Body of pancreas (tissue), 4 donors: ENCODE measurements around the gene HARBI1. TPM values are rescaled to one million over a fixed set of nuclear protein-coding genes. Genes with fewer than 3 reads are reported as not detected.
A peak's percentile ranks its signal among the peaks of the same experiment; 100 is the strongest.

Experiments
- ATAC-seq: fragments of 150-250 bp; one replicate; pipeline ENCODE4 v1.9.1; 2016
- DNase-seq, 4 donors: peaks; one replicate each; pipeline ENCODE4 v3.0.0-alpha.2; 2019
- H3K27ac ChIP-seq, 4 donors: fragments of 200-600 bp; sonication (generic); 1 replicate in 3 of 4; 2 replicates in 1 of 4; pipeline versions ENCODE4 v1.5.1 to v1.6.1; 2016 to 2019; ENCODE audit warnings: mild to moderate bottlenecking in 1 of 4, mixed read lengths in 1 of 4, moderate library complexity in 1 of 4
- H3K27me3 ChIP-seq, 2 donors: fragments of 200-600 bp; sonication (generic); one replicate each; pipeline ENCODE4 v1.6.0; 2016; ENCODE audit warnings: mild to moderate bottlenecking in 1 of 2
- H3K36me3 ChIP-seq, 2 donors: fragments of 200-600 bp; sonication (generic); replicated peaks in 1 of 2; 2 replicates each; pipeline ENCODE4 v1.5.1; 2016; ENCODE audit warnings: low read depth in 2 of 2; ENCODE audit not compliant: insufficient read depth in 1 of 2
- H3K4me1 ChIP-seq: fragments of 200-600 bp; sonication (generic); one replicate; pipeline ENCODE4 v1.6.0; 2016
- H3K4me3 ChIP-seq, 2 donors: fragments of 200-600 bp; sonication (generic); 1 replicate in 1 of 2; 2 replicates in 1 of 2; pipeline ENCODE4 v1.5.1; 2016 to 2019
- H3K9me3 ChIP-seq, 3 donors: fragments of 200-600 bp; sonication (generic); 1 replicate in 2 of 3; 2 replicates in 1 of 3; pipeline ENCODE4 v1.5.1; 2016
- POLR2A ChIP-seq, 3 donors: fragments of 450-650 bp; IDR thresholded peaks; one replicate each; pipeline ENCODE4 v1.6.1; 2016; ENCODE audit warnings: antibody characterized with exemption in 3 of 3, mild to moderate bottlenecking in 2 of 3
- WGBS, 2 donors: methylation state at CpG; one replicate each; pipeline ENCODE4 v1.1.5; 2017; 5-methylcytosine and 5-hydroxymethylcytosine counted together
- intact Hi-C: fragments of 100-400 bp; cut with DNase I; formaldehyde crosslinking; loops from one replicate; pipeline ENCODE4 v1.15.1; 2023
- total RNA-seq, 2 donors: library from RNA; depleted of rRNA; stranded (reverse); fragments of >200 nt; gene quantifications; one replicate each; pipeline ENCODE4 v1.1.0, GENCODE V29; 2016
- TF ChIP-seq, protein P1 (sequence below), 7 experiments: fragments of 450-650 bp in 4 of 7; fragments of 200-600 bp in 3 of 7; sonication (generic) in 3 of 7; IDR thresholded peaks; one replicate each; pipeline ENCODE4 v1.5.1; 2016 to 2019; ENCODE audit warnings: antibody characterized with exemption in 7 of 7

Gene HARBI1
- total RNA-seq, 2 donors from 2014 or later = 2.0 to 2.6 TPM

DNA sequence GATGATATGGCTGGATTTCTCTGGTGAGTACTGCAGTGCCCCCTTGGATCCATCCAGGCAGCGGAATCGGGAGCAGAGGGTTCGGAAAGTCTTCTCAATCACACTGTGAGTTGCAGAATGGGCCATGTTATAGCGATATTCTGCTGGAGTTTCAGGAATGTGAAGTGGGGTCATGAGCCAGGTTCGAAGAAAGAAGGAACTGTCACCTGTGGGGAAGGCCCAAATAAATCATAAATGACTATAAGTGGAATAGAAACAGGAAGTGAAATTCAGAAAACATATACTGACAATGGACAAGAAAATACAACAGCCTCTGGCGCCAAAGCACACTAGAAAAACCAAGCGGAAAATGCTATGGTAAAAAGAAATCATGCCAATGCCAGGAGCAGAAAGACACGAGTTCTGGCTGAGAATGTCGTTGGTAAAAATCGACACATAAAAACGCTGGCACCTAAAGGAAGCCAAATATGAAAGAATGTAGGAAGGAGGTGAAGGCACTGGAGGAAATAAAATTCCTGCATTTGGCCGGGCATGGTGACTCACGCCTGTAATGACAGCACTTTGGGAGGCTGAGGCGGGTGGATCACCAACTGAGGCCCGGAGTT, 13.2 kb downstream of the HARBI1 start:
- DNase-seq (no peak), ATAC-seq (no peak)
- intact Hi-C loops = no loop called here
- Histone ChIP-seq H3K27me3 (no peaks in the 10 kb centered on the region), H3K4me3 (no peak overlapping the region), H3K36me3 (no peaks in the 10 kb centered on the region), H3K27ac (no peak overlapping the region), H3K9me3 (no peaks in the 10 kb centered on the region), H3K4me1 (no peaks in the 10 kb centered on the region)
- 89 to 93% methylated on average over 15 of the region's 15 CpGs for WGBS, 2 donors
- TF ChIP-seq, protein P1, sequence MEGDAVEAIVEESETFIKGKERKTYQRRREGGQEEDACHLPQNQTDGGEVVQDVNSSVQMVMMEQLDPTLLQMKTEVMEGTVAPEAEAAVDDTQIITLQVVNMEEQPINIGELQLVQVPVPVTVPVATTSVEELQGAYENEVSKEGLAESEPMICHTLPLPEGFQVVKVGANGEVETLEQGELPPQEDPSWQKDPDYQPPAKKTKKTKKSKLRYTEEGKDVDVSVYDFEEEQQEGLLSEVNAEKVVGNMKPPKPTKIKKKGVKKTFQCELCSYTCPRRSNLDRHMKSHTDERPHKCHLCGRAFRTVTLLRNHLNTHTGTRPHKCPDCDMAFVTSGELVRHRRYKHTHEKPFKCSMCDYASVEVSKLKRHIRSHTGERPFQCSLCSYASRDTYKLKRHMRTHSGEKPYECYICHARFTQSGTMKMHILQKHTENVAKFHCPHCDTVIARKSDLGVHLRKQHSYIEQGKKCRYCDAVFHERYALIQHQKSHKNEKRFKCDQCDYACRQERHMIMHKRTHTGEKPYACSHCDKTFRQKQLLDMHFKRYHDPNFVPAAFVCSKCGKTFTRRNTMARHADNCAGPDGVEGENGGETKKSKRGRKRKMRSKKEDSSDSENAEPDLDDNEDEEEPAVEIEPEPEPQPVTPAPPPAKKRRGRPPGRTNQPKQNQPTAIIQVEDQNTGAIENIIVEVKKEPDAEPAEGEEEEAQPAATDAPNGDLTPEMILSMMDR (IDR thresholded peaks at IDR 0.05) = no peak
- no peak for TF ChIP-seq POLR2A (IDR thresholded peaks at IDR 0.05)

DNA sequence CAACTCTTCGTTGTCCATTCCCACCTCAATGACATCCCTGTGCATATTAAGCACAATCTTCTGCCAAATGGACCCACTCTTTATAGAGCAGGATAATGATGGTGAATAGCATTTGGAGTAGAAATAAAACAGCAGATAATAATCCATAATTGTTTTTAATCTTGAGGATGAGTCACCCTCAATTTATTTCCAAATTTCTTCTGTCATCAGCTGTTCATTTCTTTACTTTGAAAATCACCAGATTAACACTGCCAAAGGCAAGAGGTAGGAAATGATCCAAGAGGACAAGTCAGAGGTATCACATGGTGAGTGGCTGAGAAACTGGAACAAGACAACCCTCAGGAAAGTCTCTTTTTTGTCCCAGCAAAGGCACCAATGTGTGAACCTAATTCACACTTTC, 15.9 kb downstream of the HARBI1 start:
- H3K27ac ChIP-seq = no peak overlapping the region
- no peak for DNase-seq
- TF ChIP-seq, protein P1 (IDR thresholded peaks at IDR 0.05) = no peak
- TF ChIP-seq POLR2A (IDR thresholded peaks at IDR 0.05) = no peak
- no peak overlapping the region for H3K4me3 ChIP-seq
- no peak for ATAC-seq
- no peaks in the 10 kb centered on the region for H3K27me3 ChIP-seq
- H3K4me1 ChIP-seq = no peaks in the 10 kb centered on the region
- intact Hi-C loops = no loop called here
- 63 to 84% methylated on average over 1 of the region's 1 CpG for WGBS, 2 donors
- H3K9me3 ChIP-seq = no peaks in the 10 kb centered on the region
- no peaks in the 10 kb centered on the region for H3K36me3 ChIP-seq

DNA sequence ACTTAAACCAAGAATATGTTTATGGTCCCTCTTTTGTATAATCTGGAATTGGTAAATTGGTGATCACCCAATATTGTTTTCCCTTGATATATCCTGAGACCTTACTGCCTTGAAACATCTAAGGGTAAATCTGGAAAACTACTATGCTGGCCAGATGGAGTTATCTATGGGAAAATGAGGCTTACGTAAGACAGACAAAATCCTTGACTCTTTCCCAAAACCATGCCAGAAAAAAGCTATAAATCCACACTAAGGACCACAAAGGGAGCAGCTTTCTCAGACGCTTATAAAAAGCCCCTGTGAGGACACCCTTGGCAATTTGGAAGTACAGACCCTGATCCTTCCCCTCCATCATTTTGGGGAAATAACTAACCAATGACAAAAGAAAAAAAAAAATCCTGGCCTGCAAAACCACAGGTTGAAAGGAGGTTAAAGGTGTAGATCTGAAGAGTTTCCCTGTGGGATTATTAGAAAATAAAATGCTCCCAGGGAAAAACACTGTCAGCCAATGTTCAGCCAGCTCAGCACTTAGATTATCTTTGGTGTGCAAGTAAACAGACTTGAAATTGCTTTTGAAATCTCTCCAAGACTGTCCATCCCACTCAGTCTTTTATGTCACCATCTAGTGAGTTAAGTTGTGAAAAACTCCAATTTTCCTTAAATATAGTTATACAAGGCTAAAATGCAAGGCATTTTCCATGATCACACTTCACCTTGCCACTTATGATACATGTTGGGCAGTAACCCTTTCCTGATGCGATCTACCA, 16.6 kb downstream of the HARBI1 start:
- 72 to 81% methylated on average over 3 of the region's 3 CpGs for WGBS, 2 donors
- no peaks in the 10 kb centered on the region for H3K27me3 ChIP-seq
- no peaks in the 10 kb centered on the region for H3K9me3 ChIP-seq
- H3K4me3 ChIP-seq = no peak overlapping the region
- H3K4me1 ChIP-seq = no peaks in the 10 kb centered on the region
- DNase-seq = no peak
- H3K27ac ChIP-seq = no peak overlapping the region
- ATAC-seq = no peak
- H3K36me3 ChIP-seq = no peaks in the 10 kb centered on the region
- intact Hi-C loops = no loop called here
- TF ChIP-seq POLR2A (IDR thresholded peaks at IDR 0.05) = no peak
- TF ChIP-seq, protein P1 (IDR thresholded peaks at IDR 0.05) = no peak

DNA sequence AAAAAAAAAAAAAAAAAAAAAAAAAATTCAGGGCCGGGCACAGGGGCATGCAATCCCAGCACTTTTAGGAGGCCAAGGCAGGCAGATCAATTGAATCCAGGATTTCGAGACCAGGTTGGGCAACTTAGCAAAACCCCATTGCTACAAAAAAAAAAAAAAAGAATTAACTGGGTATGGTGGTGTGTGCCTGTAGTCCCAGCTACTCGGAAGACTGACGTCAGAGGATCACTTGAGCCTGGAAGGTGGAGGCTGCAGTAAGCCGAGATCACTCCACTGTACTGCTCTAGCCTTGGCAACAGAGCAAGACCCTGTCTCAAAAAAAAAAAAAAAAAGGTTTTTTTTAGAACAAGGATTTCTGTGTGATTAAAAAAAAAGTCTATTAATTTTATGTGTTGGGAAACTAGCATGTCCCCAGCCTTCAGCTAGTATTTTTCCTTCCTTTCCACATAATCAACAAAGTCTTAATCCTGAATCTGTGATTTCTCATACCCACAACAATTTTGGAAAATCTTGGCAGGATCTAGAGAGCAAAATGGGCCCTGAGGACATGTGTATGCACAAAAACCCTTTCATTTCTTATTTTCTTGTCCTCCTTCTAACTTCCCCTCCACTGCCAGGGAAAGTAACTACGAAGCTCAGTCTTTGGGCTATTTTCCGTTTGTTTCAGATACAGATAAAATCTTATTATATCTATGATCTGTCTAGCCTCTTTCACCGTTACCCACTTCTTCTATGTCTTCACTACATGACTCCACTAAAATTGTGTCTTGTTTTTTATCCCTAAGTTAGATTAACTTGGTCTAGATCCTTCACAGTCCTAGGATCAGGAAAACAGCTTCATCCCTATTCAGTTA, 17.5 kb downstream of the HARBI1 start:
- intact Hi-C loops = no loop called here
- no peaks in the 10 kb centered on the region for H3K9me3 ChIP-seq
- DNase-seq = no peak
- 88 to 90% methylated on average over 8 of the region's 8 CpGs for WGBS, 2 donors
- TF ChIP-seq, protein P1 (IDR thresholded peaks at IDR 0.05) = no peak
- TF ChIP-seq POLR2A (IDR thresholded peaks at IDR 0.05) = no peak
- no peaks in the 10 kb centered on the region for H3K4me1 ChIP-seq
- no peaks in the 10 kb centered on the region for H3K36me3 ChIP-seq
- H3K4me3 ChIP-seq = no peak overlapping the region
- H3K27me3 ChIP-seq = no peaks in the 10 kb centered on the region
- H3K27ac ChIP-seq = no peak overlapping the region
- ATAC-seq = peak; percentile 27
